Upper lobe of left lung (tissue), 4 donors: Measurements from ENCODE around the gene DCT.

Experiments used
- EP300 ChIP-seq, 4 donors: sonication (generic); formaldehyde crosslinking; IDR thresholded peaks; one replicate each; pipeline ENCODE4 v1.5.1; 2017; ENCODE audit warnings: antibody characterized with exemption in 4 of 4, control low read depth in 2 of 4
- POLR2A ChIP-seq, 4 donors: fragments of 450-650 bp; IDR thresholded peaks; one replicate each; pipeline ENCODE4 v1.5.1; 2016 to 2017; ENCODE audit warnings: antibody characterized with exemption in 4 of 4, mild to moderate bottlenecking in 2 of 4
- POLR2AphosphoS5 ChIP-seq, 2 donors: sonication (generic); formaldehyde crosslinking; IDR thresholded peaks; one replicate each; pipeline ENCODE4 v1.5.1; 2017; ENCODE audit warnings: antibody characterized with exemption in 2 of 2

- TF ChIP-seq EP300 (IDR thresholded peaks at IDR 0.05) (no peak), POLR2A (IDR thresholded peaks at IDR 0.05) (no peak), POLR2AphosphoS5 (IDR thresholded peaks at IDR 0.05) (no peak)
Measured at GRCh38 chr13:94394723-94395122, 84.8 kb downstream of the DCT start.
